ENCODE measurements around the gene NECAB3.
A peak's percentile ranks its signal among the peaks of the same experiment; 100 is the strongest.

NECAB3 gene

GRCh38 chr20:33663161-33664084 lies 10.8 kb downstream of the NECAB3 start:
- DNase-seq = peak; percentile 92

DNA sequence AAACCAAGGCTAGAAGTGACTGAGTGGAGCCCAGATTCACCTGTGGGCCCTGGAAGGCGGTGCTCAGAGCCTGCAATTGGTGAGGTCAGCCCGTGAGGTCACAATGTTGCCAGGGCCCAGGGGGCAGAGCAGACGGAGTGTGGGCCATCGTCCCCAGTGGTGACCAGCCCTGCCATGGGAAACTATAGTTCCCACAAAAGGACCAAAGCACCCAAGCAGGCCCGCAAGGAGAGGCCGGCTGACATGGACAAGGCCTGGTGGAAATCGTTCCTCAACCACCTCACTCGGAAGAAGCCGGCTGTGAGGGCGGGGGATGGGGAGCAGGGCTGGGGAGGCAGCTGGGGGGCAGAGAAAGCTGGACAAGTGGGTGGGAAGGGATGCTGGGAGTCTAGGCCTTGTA lies 12.1 kb downstream of the NECAB3 start, which contains the start of gene C20orf144:
Gene C20orf144, plus strand, starts transcription at position 156 of the 400 bp plus-strand sequence. Its CDS starts 19 bp downstream, at position 175.
- no peak for DNase-seq

GRCh38 chr20:33660685-33661058 lies 13.6 kb downstream of the NECAB3 start:
- no peak for DNase-seq

- DNase-seq = no peak
These were observed 14.1 kb downstream of the NECAB3 start for GRCh38 chr20:33660035-33660684.

DNA sequence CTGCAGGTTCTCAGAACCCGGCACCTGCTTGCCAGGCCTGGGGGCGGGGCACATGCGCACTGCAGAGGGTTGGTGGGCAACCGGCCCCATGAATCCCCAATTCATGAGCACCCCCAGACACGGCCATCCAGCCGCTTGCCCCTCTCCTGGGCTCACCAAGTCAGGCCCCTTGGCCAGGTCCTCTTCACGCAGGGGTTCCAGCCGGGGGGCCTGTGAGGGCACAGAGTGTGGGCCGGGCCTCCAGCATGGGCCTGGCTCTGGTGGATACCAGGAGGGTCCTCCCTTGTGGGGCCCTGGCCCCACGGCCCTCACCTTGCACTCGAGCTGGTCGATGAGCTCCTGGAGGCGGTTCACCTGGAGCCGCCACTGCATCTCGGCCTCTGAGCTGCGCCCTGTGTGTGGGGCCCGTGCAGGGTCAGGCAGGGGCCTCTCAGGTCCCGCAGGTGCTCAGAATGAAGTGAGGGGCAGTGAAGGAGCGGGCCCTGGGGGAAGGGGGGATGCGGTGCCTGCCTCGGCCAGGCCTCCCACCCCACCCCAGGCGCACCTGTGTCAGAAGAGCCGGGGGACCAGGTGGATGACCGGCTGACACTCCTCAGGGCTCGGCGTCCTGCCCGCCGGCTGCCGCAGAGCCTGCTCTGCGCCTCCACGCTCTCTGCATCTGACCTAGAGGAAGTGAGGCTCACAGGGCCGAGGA lies 14.7 kb downstream of the NECAB3 start:
- DNase-seq = no peak

DNA sequence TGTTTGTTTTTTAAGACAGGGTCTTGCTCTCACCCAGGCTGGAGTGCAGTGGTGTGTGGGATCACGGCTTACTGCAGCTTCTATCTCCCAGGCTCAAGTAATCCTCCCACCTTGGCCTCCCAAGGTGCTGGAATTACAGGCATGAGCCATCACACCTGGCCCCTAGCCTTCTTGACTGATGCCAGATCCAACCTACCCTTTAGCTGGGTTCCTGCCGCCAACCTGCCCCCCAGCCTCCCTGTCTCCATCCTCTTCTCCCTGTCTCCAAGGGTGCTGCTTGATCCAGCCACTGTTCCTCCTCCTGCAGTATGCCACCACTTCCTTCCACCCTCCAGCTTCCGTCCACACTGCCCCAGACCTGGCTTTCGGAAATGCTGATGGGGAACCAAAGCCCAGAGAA lies 15.3 kb downstream of the NECAB3 start:
- no peak for DNase-seq

DNA sequence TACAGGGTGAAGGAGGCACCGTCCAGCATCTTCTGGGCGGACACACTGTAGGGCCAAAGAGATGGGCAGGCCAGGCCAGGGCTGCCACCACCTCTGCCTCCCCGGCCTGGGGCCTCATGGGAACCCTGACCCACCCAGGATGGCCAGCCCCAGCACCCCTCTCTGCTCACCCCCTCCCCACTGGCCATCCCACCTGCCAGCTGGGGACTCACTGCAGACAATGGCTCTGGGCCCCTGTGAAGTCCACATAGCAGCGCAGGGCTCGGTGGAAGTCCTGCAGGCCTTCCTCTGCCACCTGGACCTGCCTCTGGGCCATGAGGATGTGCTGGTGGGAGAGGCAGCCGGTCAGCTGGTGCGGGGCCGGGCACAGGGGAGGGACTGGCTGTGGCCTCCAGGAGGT lies 15.7 kb downstream of the NECAB3 start:
- DNase-seq = no peak

- DNase-seq = no peak
These were observed 16.5 kb downstream of the NECAB3 start for GRCh38 chr20:33657704-33658095.

DNA sequence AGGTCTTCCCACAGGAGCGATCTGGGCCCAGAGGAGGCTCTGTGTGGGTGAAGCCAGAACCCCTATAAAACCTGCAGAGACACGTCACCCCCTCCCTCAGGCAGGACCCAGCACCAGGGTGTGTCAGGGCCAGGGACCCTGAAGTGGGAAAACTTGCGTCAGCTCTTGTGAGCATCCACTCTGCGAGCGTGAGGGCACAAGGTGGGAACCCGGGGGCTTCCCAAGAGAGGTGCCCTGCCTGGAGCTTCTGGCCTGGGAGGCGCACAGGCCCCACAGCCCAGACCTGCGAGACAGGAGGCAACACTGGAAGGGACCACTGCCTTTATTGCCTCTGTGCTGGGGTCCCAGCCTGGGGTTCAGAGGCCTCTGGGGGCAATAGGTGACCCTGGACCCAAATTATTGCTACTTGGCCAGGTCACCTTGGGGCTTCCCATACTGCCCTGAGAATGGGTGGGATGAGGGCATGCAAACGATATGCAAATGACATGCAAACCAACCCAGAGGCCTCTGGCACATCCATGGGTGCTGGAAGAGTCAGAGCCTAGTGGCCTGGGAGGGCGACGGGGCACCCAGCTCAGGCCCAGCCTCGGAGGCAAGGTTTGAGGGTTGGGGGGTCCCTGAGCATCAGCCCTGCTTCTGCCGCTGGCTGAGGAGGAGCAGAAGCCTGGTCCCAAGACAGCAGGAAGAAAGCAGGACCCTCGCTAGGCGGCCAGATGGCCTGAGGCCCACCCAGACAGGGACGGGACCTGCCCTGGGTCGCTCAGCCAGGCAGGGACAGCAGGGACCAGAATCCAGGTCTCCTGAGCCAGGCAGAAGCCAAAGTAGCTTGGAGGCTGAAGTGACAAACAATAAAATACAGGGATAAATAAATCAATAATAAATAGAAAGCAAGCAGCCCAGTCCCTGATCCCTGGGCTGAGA lies 17.2 kb downstream of the NECAB3 start:
- no peak for DNase-seq

- DNase-seq = no peak
These were observed 18.0 kb downstream of the NECAB3 start for GRCh38 chr20:33656010-33656782.

DNA sequence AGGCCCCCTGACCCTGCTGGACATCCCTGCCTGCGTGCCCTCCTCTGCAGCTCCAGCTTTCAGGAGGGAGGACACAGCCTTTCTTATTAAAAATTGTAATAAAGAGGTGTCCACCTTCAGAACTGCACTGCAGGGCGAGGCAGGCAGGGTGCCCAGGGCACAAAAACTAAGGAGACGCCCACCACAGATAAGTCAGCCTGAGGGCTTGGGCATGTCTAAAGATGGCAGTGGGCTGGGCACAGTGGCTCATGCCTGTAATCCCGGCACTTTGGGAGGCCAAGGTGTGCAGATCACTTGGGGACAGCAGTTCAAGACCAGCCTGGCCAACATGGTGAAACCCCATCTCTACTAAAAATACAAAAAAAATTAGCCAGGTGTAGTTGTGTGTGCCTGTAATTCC lies 19.1 kb downstream of the NECAB3 start:
- no peak for DNase-seq

GRCh38 chr20:33654680-33655161 lies 19.5 kb downstream of the NECAB3 start:
- no peak for DNase-seq

- DNase-seq = no peak
These were observed 20.2 kb downstream of the NECAB3 start for GRCh38 chr20:33653900-33654596.

- peak; percentile 61 for DNase-seq
These were observed 20.9 kb downstream of the NECAB3 start for GRCh38 chr20:33653218-33653899.

DNA sequence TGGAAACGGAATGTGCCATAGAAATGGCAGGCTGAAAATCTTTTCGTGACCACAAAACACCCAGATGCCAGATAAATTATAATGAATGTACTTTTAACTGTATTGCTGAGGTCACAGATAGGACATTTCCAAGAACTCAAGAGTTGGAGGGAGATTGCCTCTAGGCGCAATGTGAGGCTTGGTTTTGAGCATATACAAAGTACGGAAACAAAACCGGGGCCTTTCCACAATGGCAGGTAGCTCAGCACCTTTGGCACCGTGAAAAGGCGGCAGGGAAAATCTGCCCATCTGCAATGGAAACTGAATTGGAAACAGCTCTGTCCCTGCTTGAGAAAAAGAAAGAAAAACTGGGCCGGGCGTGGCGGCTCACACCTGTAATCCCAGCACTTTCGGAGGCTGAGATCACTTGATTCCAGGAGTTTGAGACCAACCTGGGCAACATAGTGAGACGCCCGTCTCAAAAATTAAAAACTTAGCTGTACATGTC lies 22.6 kb downstream of the NECAB3 start:
- no peak for DNase-seq

- DNase-seq = no peak
These were observed 23.3 kb downstream of the NECAB3 start for GRCh38 chr20:33650753-33651561.

- no peak for DNase-seq
These were observed 24.0 kb downstream of the NECAB3 start for GRCh38 chr20:33650111-33650752.

GRCh38 chr20:33649201-33649681 lies 25.0 kb downstream of the NECAB3 start:
- DNase-seq = no peak

Measured in CD4-positive, alpha-beta T cell treated with Interleukin-6 for 4 hours (primary cell).